GM21381 (cell line): ENCODE measurements around the gene ANXA2.

Experiments
- ATAC-seq: cut with Tn5 transposase; IDR thresholded peaks from one replicate; pipeline ENCODE4 v1.9.1; 2021; ENCODE audit warnings: mild to moderate bottlenecking, moderate library complexity; ENCODE audit not compliant: unreplicated experiment

Gene ANXA2

DNA sequence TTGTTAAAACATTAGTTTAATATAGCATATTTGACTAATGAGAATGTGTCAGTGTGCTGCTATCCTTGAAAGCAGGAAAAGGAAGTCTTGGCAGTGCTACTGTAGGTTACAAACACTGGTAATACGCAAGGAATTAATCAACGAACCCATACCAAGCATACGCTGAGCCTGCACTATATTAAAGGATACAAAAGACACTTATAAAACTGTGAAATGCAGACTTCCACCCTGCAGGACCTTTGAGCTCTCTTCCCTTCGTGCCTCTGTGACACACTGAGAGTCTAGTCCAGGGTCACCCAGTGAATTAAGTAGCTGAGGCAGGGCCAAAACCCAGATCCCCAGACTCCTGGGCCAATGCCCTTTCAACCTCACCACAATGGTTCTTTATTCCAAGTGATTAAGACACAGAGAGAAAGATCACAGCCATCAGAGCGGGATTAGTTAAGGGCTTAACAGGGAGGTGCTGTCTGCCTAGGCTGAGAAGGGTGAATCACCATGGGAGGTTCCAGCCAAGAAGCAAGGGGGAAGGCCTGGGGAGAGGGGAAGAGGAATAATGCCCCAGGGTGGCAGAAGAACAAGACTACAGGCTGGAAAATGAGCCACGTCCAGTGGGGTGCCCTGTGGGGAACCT lies 6.8 kb downstream of the ANXA2 start:
- no peak for ATAC-seq

- no peak for ATAC-seq
Measured at GRCh38 chr15:60390231-60390630, 7.6 kb downstream of the ANXA2 start.

- peak; percentile 76 for ATAC-seq
Measured at GRCh38 chr15:60389261-60390077, 8.3 kb downstream of the ANXA2 start.

GRCh38 chr15:60387321-60387720 lies 10.5 kb downstream of the ANXA2 start:
- no peak for ATAC-seq

DNA sequence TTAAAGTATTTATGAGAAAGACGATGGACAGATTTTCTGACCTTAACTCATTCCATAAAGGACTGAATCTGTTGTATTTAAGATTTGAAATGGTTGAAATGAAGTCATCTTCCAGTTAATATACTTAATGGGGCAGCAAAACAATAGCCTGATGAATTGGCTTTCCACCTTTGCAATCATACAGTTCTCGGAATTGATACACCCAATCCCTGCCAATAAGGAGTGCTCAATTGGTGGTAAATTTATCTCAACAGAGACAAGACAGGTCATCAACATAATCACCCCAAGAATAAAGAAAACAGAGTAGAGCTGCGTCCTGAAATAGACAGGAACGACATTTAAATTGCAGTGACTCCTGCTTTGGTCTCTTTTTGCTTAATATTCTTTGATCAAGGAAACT lies 11.2 kb downstream of the ANXA2 start:
- no peak for ATAC-seq

DNA sequence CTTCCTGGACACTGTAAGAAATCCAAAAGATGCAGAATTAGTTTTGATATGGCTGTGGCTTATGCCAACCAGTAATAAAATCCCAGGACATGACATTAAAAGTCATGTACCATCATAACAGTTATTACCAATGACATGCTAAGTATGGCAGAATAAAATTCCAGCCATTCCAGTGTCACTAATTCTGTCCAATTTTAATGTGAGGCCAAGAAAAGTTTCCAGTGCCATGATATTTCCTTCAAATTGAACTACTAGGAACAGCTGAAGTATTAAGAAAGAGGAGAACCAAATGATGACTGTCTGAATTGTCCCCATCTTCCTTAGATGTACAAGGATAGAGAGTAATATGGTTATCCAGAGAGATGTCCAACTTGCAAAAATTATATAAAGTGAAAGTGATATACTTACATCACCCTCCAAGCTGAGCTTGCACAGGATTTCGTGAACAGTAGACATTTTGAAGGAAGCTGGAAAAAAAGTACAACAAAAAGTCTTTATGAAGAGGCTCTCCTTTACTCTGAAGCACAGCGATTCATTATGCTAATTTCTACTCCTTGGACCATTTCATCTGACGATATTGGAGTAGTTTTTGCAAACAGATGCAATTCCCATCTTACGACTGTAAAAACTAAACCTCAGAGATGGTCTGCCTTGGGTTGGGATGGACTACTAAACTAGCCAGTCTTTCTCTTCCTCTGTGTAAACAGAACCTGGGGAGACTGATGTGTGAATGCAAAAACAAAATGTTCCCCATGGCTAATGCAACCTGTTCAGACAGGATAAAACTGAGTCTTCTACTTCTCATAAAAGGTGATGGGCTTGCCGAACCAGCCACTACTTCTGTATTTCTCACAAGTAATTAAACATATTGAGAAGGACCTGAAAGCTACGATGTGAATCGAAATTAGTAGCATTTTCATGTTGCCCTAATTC lies 11.9 kb downstream of the ANXA2 start:
- ATAC-seq = no peak

DNA sequence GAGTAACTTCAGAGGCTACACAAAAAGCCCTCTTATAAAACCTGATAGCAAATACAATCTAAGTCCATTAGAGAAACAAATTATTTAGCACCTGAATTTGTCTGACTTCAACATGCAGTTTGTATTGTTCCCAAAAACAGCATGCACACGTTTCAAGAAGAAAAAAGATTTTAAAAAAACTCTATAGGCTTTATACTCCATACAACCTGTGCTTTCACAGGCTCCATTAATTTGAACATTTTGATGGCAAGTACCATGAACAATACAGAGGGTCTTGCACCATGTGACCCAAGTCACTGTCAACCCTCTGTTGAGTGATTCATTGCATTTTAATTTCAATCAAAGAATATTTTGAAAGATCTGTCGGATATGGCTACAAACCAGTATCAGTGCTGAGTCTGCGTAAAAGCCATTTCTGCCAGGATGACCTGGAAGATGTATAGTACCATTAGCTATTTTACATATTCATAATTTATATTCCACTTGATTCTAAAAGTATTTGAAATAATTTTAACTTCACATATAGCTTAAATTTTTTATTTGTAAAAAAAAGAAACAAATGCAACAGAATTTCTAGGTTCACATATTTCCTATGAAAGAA lies 13.2 kb downstream of the ANXA2 start:
- ATAC-seq = no peak

DNA sequence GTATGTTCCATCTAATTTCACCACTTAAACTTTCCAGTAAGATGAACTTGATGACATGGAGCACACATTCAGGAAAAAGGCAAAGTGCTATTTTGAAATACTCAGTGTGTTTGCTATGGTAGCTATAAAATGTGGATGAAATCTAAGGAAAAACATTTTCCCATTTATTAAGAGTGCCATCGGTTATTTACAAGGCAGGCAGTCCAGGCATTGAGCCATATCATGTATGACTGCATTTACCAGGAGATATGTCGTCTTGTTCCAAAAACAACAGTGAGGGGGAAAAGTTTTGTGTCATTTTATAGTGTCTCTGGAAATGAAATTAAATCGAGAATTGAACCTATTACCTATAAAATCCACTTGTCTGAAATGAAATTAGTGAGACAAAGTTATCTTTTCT lies 13.7 kb downstream of the ANXA2 start:
- no peak for ATAC-seq

GRCh38 chr15:60382773-60383674 lies 14.8 kb downstream of the ANXA2 start:
- no peak for ATAC-seq

DNA sequence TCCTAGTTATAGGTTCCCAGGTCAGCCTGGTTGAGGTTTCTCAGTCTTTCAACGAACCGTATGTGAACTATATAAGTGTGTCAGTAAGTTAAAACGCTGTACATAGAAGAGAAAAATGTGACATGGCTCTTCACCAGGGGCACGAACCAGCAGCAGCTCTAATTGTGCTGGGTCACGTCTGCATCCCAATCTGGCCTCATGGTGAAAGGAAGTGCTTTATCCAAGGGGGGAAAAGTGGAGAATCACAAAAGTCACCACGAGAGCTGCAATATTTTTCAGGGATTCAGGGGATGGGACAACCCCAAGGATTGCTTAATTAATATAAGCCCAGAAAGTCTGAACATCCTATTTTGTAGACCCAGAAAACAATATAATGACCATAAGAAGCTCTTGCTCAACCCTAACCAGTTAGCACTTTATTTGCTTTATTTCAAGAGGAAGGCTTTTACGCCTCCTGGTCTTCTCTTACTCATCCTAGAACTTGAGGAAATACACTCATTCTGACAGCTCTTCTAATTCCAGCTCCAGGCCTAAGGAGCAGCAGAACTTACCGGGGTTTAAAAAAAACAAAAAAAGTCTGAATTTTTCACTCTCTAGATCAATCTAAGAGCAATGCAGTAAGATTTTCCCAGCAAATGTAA lies 16.5 kb downstream of the ANXA2 start:
- ATAC-seq = no peak

- ATAC-seq = no peak
Measured at GRCh38 chr15:60379525-60380274, 18.1 kb downstream of the ANXA2 start.

- no peak for ATAC-seq
Measured at GRCh38 chr15:60379185-60379524, 18.6 kb downstream of the ANXA2 start.

GRCh38 chr15:60376677-60377095 lies 21.1 kb downstream of the ANXA2 start:
- no peak for ATAC-seq

- ATAC-seq = no peak
Measured at GRCh38 chr15:60375306-60375705, 22.5 kb downstream of the ANXA2 start.

DNA sequence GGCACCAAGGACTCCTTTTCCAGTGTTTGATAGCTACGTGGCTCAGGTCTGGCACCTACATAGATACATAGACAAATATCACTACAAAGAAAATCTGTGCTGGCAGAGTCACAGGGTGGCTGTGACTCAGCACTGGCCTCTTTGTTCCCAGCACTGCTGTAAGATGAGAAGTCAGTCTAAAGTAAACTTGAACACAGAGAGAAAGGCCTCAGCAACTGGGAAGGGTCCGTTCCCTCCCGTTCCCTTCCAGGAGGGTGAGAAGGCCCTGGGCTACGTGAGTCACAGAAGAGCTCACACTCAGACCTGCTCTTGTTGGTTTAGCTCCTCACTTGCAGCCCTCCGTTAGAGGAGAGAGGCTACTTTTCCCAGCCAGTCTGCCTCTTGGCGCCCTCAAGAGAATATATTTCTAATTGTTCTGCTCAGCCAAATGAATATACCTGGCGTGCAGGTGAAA lies 23.1 kb downstream of the ANXA2 start:
- no peak for ATAC-seq

DNA sequence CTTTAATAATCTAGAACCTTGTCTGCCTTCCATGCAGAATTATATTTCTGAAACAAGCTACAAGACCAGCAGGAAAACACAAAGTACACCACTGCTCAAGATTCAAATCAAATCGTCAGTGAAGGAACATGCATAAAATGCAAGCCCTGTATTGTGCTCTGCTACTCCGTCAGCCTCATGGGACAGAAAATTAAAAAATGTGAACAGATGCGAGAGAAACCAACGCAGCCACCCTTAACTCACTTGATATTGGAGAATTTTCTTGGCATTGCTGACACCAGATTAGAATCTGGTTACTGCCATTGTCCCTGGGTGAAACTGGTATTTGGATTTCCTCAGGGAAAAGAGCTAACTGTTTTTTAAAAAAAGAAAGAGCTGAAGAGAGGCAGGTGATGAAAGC lies 23.6 kb downstream of the ANXA2 start:
- ATAC-seq = no peak

GRCh38 chr15:60373745-60374144 lies 24.0 kb downstream of the ANXA2 start:
- no peak for ATAC-seq

- no peak for ATAC-seq
Measured at GRCh38 chr15:60373327-60373726, 24.5 kb downstream of the ANXA2 start.

DNA sequence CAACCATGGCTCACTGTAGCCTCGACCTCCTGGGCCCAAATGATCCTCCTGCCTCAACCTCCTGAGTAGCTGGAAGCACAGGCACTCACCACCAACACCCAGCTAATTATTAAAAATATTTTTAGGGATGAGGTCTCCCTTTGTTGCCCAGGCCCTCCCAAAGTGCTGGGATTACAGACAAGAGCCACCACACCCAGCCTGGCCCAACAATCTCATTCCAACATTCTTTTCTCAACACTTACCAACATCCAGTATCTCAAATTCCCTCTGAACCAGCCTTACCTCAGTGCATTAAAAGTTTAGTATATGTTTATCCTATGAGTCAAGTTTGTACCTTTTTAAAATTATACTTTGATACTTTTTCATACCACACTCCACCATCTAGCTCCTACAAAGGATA lies 25.0 kb downstream of the ANXA2 start:
- ATAC-seq = no peak
